Suprapubic skin (tissue), 4 donors: ENCODE measurements around the gene PROK2. TPM values are rescaled to one million over a fixed set of nuclear protein-coding genes. Genes with fewer than 3 reads are reported as not detected.

Experiments
- DNase-seq, 2 donors: peaks; one replicate each; pipeline ENCODE4 v3.0.0-alpha.2; 2019; ENCODE audit warnings: low spot score in 2 of 2
- H3K27ac ChIP-seq: fragments of 200-600 bp; sonication (generic); one replicate; pipeline ENCODE4 v1.5.1; 2019
- H3K27me3 ChIP-seq: fragments of 200-600 bp; sonication (generic); one replicate; pipeline ENCODE4 v1.5.1; 2019
- H3K36me3 ChIP-seq: fragments of 200-600 bp; sonication (generic); one replicate; pipeline ENCODE4 v1.5.1; 2019
- H3K4me1 ChIP-seq: fragments of 200-600 bp; sonication (generic); one replicate; pipeline ENCODE4 v1.5.1; 2019
- H3K4me3 ChIP-seq: fragments of 200-600 bp; sonication (generic); one replicate; pipeline ENCODE4 v1.5.1; 2019; ENCODE audit warnings: mild to moderate bottlenecking
- H3K9me3 ChIP-seq: fragments of 200-600 bp; sonication (generic); one replicate; pipeline ENCODE4 v1.5.1; 2019
- CTCF ChIP-seq, 2 donors: fragments of 200-600 bp in 1 of 2; fragments of 450-650 bp in 1 of 2; sonication (generic) in 1 of 2; IDR thresholded peaks; one replicate each; pipeline ENCODE4 v1.5.1; 2016 to 2019; ENCODE audit warnings: antibody characterized with exemption in 2 of 2, mild to moderate bottlenecking in 1 of 2, moderate library complexity in 1 of 2
- EP300 ChIP-seq: sonication (generic); formaldehyde crosslinking; IDR thresholded peaks from one replicate; pipeline ENCODE4 v1.6.1; 2017; ENCODE audit warnings: antibody characterized with exemption
- POLR2A ChIP-seq, 2 donors: fragments of 450-650 bp; IDR thresholded peaks; one replicate each; pipeline ENCODE4 v1.6.1; 2017; ENCODE audit warnings: antibody characterized with exemption in 2 of 2, mild to moderate bottlenecking in 2 of 2, moderate library complexity in 2 of 2
- POLR2AphosphoS5 ChIP-seq, 3 donors: sonication (generic); formaldehyde crosslinking; IDR thresholded peaks; one replicate each; pipeline ENCODE4 v1.6.1; 2017; ENCODE audit warnings: antibody characterized with exemption in 3 of 3
- whole genome bisulfite sequencing: methylation state at CpG from one replicate; pipeline ENCODE4 v1.1.5; 2018; 5-methylcytosine and 5-hydroxymethylcytosine counted together
- total RNA-seq, 4 donors: library from RNA; depleted of rRNA; stranded (reverse); fragments of >200 nt; gene quantifications; one replicate each; pipeline ENCODE4 v1.1.0, GENCODE V29; 2016

The PROK2 gene
- total RNA-seq, 4 donors from 2014 or later: not detected

DNA sequence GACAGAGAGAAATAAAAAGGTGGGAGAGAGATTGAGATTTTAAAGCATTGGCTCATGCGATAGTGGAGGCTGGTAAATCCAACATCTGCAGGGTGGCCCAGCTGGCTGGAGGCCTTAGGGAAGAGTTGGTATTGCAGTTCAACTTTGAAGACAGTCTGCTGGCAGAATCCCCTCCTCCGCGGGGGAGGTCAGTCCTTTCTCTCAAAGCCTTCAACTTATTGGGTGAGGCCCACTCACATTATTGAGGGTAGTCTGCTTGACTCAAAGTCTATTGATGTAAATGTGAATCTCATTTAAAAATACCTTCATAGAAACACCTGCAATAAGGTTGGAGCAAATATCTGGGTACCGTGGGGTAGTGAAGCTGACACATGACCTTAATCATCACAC lies 31.8 kb upstream of the PROK2 start:
- Histone ChIP-seq H3K27me3 (no peaks in the 10 kb centered on the region), H3K36me3 (no peaks in the 10 kb centered on the region), H3K4me1 (no peaks in the 10 kb centered on the region), H3K27ac (no peak overlapping the region), H3K4me3 (no peak overlapping the region), H3K9me3 (no peaks in the 10 kb centered on the region)
- DNase-seq: no peak
- no peak for TF ChIP-seq POLR2A (IDR thresholded peaks at IDR 0.05)
- TF ChIP-seq POLR2AphosphoS5 (IDR thresholded peaks at IDR 0.05): no peak
- no peak for TF ChIP-seq EP300
- no peak for TF ChIP-seq CTCF (IDR thresholded peaks at IDR 0.05)
- 88% methylated on average over 4 of the region's 4 CpGs for WGBS

DNA sequence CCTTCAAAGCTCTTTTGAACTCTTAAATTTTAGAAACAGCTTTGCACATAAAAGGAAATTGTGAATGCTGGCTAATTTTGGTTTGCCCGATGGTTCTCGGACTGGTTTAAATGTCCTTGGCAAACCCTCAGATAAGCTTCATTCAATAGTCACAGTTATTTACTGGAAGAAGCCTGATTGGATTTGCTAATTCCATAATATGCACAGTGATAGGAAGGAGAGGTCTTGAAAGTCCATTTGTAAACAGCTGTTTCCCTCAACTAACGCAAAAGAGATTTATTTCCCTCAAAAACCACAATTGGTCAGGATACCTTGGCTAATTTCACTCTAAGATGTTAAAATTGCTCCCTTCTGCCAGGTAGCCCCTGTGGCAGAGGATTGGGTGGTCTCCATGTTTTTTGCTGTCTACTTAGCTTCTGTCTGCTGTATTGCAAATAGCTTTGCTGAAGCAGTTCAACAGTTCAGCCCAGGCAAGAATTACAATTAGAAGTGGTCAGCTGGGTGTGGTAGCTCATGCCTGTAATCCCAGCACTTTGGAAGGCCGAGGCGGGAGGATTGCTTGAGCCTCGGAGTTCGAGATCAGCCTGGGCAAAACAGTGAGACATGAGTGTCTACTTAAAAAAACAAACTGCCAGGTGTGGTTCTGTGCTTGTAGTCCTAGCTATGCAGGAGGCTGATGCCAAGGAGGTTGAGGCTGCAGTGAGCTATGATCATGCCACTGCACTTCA lies 30.6 kb upstream of the PROK2 start:
- no peak for DNase-seq
- WGBS: 78% methylated on average over 7 of the region's 7 CpGs

DNA sequence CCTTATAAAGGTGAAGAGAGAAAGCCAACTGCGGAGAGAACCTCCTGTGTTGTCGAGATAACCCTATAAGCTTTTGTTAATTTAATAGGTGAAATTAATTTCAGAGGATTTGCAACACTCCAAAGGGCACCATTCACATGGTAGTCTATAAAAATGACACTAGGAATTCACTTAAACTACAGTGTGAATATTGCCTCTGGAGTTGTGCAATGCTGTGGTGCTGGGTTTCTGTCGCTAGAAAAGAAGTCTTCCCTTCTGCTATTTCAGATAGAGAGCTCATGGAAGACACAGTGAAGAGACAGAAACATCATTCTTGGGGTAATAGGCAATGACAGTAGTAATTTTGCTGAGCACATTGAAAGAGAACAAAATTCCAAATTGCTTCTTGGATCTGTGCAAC lies 28.8 kb upstream of the PROK2 start:
- TF ChIP-seq CTCF (IDR thresholded peaks at IDR 0.05) (no peak), POLR2A (IDR thresholded peaks at IDR 0.05) (no peak), EP300 (no peak), POLR2AphosphoS5 (IDR thresholded peaks at IDR 0.05) (no peak)
- 90% methylated on average over 3 of the region's 3 CpGs for WGBS
- no peaks in the 10 kb centered on the region for H3K4me1 ChIP-seq

More for the DNA sequence above, 30.6 kb upstream of the PROK2 start:
- Histone ChIP-seq H3K27me3 (no peaks in the 10 kb centered on the region), H3K27ac (no peak overlapping the region), H3K36me3 (no peaks in the 10 kb centered on the region), H3K9me3 (no peaks in the 10 kb centered on the region), H3K4me3 (no peak overlapping the region), H3K4me1 (no peaks in the 10 kb centered on the region)
- TF ChIP-seq CTCF (IDR thresholded peaks at IDR 0.05) (no peak), POLR2A (IDR thresholded peaks at IDR 0.05) (no peak)

GRCh38 chr3:71813073-71813472 lies 28.1 kb upstream of the PROK2 start:
- no peak overlapping the region for H3K4me3 ChIP-seq
- no peak overlapping the region for H3K27ac ChIP-seq
- H3K4me1 ChIP-seq: no peaks in the 10 kb centered on the region
- TF ChIP-seq CTCF (IDR thresholded peaks at IDR 0.05) (no peak), POLR2A (IDR thresholded peaks at IDR 0.05) (no peak), POLR2AphosphoS5 (IDR thresholded peaks at IDR 0.05) (no peak), EP300 (no peak)
- no peak for DNase-seq
- H3K36me3 ChIP-seq: no peaks in the 10 kb centered on the region
- H3K9me3 ChIP-seq: no peaks in the 10 kb centered on the region
- no peaks in the 10 kb centered on the region for H3K27me3 ChIP-seq
- WGBS: 93% methylated on average over 4 of the region's 4 CpGs

More for the DNA sequence above, 28.8 kb upstream of the PROK2 start:
- no peak overlapping the region for H3K27ac ChIP-seq
- no peaks in the 10 kb centered on the region for H3K9me3 ChIP-seq
- no peak overlapping the region for H3K4me3 ChIP-seq
- no peaks in the 10 kb centered on the region for H3K36me3 ChIP-seq
- no peak for DNase-seq
- H3K27me3 ChIP-seq: no peaks in the 10 kb centered on the region

- Histone ChIP-seq H3K27ac (no peak overlapping the region), H3K27me3 (no peaks in the 10 kb centered on the region), H3K4me3 (no peak overlapping the region), H3K4me1 (no peaks in the 10 kb centered on the region), H3K36me3 (no peaks in the 10 kb centered on the region), H3K9me3 (no peaks in the 10 kb centered on the region)
- DNase-seq: no peak
- TF ChIP-seq POLR2AphosphoS5 (IDR thresholded peaks at IDR 0.05): no peak
- no peak for TF ChIP-seq EP300
- no peak for TF ChIP-seq POLR2A (IDR thresholded peaks at IDR 0.05)
- no peak for TF ChIP-seq CTCF (IDR thresholded peaks at IDR 0.05)
- WGBS: 90% methylated on average over 3 of the region's 3 CpGs
Measured at GRCh38 chr3:71810056-71810455, 25.1 kb upstream of the PROK2 start.
